GM19438 (cell line): ENCODE data around the gene ACOX1.

Experiments
- ATAC-seq: cut with Tn5 transposase; IDR thresholded peaks from one replicate; pipeline ENCODE4 v1.9.1; 2021; ENCODE audit warnings: low read depth; ENCODE audit not compliant: unreplicated experiment

ACOX1 gene

GRCh38 chr17:76008630-76009425 is 29.9 kb upstream of the ACOX1 start:
- ATAC-seq: no peak

- ATAC-seq: no peak
Measured at GRCh38 chr17:76008208-76008607, 29.2 kb upstream of the ACOX1 start.

DNA sequence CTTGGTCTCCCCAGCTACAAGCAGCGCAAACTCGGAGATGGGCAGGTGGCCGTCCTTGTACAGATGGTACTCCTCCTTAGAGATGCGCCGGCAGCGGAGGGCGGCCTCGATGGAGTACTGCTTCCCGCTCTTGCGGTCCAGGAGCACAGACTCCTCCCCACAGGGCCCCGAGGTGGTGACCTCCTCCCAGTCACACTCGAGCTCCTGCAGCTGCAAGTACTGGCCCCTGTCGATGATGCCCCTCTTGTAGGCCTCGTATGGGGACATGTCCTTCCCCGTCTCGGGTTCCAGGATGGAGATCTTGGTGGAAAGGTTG is 28.8 kb upstream of the ACOX1 start:
- ATAC-seq: no peak

GRCh38 chr17:76007131-76007849 is 28.3 kb upstream of the ACOX1 start:
- ATAC-seq: no peak

GRCh38 chr17:76005263-76006149 is 26.5 kb upstream of the ACOX1 start:
- ATAC-seq: no peak

GRCh38 chr17:76004750-76005262 is 25.8 kb upstream of the ACOX1 start:
- ATAC-seq: no peak

DNA sequence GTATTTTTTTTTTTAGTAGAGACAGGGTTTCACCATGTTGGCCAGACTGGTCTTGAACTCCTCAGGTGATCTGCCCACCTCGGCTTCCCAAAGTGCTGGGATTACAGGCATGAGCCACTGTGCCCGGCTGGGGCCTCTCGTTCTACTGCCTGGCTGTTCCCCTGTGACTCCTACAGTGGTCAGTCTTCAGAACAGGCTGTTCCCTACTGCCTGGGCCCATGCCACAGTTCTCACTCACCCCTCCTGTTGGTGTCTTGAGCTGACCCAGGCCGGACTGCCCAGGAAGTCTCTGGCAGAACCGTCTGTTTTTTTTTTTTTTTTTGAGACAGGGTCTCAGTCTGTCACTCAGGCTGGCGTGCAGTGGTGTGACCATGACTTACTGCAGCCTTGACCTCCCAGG is 24.9 kb upstream of the ACOX1 start:
- no peak for ATAC-seq

DNA sequence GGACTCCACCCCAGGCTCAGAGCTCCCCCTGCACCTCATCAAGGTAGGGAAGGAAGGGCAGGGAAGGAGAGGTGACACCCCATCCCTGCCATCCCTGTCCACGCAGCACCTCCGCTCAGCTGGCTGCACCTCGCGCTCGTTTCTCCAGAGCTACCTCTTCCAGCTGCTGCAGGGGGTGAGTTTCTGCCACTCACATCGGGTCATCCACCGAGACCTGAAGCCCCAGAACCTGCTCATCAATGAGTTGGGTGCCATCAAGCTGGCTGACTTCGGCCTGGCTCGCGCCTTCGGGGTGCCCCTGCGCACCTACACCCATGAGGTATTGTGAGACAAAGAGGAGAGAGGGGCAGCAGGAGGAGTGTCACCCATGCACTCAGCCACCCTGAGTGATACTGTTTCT is 23.1 kb upstream of the ACOX1 start:
- ATAC-seq: no peak

GRCh38 chr17:76000755-76001521 is 22.0 kb upstream of the ACOX1 start, which contains the start of gene CDK3:
TSS of gene CDK3 (plus strand) at chr17:76000855. CDS start at chr17:76001426, 571 bp downstream.
- ATAC-seq: no peak

GRCh38 chr17:76000016-76000754 is 21.2 kb upstream of the ACOX1 start:
- no peak for ATAC-seq

- no peak for ATAC-seq
Measured at GRCh38 chr17:75998327-75998795, 19.4 kb upstream of the ACOX1 start.

DNA sequence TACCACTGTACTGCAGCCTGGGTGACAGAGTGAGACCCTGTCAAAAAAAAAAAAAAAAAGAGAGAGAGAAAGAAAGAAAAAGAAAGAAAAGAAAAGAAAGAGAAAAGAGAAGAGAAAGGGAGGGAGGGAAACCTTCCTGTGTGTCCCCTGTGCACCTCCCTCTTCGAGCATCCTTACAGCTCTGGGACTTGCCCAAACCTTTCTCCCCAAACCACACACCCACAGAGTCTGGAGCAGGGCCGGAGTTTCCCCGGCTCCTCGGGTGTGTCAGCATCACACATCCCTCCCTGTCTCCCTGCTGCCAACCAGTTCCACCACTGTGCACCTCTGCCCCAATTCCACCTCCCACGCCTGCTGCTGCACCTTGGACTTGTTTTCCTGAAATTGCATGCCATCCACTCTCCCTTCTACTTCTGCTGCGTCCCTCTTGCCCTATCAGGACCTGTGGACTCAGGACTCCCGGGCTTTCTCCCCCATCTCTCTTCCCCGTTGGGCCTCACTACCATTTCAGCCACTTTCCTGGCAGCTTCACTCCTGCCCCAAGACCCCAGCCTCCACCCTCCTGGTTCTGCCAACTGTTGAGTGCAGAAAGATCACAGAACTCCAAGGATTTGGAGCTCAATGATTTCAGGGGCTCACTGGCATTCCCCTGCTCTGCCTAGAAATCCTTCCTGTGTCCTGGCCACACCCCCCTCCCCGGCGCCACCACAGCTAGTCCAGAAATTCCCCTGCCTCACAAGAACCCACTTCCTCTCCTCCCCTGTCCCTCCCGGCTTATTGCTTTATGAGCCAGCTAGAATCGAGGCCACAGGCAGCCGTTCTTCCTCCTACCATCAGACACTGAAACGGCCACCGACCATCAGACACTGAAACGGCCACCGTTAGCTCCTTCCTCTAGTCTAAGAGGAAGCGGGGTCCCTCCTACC is 18.0 kb upstream of the ACOX1 start:
- ATAC-seq: no peak

- ATAC-seq: no peak
Measured at GRCh38 chr17:75995385-75995925, 16.5 kb upstream of the ACOX1 start.

DNA sequence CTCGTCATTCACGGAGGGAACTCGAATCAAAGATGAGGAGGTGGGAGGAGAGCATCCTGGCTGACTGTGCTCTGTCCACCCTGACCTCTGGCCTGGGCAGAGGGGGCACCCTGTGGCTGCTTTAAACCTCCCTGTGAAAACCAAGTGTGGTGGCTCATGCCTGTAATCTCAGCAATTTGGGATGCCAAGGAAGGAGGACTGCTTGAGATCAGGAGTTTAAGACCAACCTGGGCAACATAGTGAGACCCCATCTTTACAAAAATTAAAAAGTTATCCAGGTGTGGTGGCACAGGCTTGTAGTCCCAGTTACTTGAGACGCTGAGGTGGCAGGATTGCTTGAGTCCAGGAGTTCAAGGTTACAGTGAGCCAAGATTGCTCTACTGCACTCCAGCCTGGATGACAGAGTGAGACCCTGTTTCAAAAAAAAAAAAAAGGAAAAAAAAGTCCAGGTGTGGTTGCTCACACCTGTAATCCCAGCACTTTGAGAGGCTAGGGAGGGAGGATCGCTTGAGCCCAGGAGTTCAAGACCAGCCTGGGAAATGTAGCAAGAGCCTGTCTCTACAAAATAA is 15.9 kb upstream of the ACOX1 start:
- no peak for ATAC-seq

DNA sequence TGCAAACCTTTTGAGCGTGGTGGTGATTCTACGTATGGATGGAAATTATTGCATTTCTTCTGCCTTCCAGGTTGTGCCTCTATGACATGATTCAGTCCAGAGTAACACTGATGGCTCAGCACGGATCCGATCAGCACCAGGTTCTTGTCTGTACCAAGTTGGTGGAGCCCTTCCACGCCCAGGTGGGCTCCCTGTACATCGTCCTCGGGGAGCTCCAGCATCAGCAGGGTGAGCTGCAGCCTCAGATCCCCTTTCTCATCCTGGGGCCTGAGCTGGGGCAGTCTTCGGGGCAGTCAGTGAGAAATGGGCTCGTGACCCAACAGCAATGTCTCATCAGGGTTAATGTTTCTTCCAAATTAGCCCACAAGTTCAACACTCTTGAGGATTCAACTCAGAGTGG is 12.4 kb upstream of the ACOX1 start:
- no peak for ATAC-seq

- no peak for ATAC-seq
Measured at GRCh38 chr17:75987041-75987440, 8.1 kb upstream of the ACOX1 start.

- no peak for ATAC-seq
Measured at GRCh38 chr17:75985986-75986385, 7.0 kb upstream of the ACOX1 start.
